Hematopoietic multipotent progenitor cell treated with erythropoietin and hydrocortisone succinate and interleukin-3 and kit ligand, for 17 days (in vitro differentiated cells): ENCODE data around the gene AFF2.

Experiments used
- DNase-seq: peaks from one replicate; pipeline ENCODE4 v3.0.0-alpha.2; 2015; ENCODE audit warnings: low spot score

The AFF2 gene

DNA sequence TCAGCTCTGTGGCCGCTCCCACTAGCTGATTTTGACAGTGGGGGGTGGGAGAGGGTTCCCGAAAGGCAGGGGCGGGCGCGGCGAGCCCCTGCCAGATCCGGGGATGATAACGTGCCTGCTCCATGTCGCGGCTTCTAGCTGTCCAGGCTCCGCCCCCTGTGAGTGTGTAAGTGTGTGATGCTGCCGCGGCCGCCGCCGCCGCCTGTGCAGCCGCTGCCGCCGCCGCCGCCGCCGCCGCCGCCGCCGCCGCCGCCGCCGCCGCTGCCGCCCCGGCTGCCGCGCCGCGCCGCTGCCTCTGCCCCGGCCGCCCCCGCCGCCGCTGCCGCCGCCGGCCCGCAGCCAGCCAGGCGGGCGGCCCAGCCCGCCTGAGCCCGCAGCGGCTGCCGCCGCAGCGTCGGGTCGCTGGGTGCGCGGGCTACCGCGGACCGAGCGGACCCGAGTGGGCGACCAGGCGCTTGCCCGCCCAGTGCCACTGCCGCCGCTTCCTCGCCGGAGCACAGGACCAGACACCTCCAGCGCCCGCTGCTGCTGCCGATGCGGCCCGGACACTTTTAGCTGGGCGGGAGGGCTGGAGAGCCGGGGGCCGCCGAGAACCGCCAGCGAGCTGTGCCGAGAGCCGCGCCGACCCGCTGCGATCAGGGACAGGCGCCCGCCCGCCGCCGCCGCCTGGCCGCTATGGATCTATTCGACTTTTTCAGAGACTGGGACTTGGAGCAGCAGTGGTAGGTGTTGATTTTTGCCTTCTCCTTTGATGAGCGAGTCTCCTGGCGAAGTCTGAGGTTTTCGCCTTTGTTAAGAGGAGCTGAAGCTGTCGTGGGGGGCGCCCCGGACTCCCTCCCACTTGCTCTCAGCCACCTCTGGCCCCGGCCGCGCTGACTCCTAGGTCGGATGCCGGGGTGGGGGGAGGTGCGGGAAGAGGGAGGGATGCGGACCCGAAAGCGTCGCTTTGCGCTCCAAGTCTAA, at the start of gene AFF2:
TSS of gene AFF2 (plus strand) at position 195 of the 963 bp plus-strand sequence. CDS start at position 676, 481 bp downstream.
- no peak for DNase-seq

DNA sequence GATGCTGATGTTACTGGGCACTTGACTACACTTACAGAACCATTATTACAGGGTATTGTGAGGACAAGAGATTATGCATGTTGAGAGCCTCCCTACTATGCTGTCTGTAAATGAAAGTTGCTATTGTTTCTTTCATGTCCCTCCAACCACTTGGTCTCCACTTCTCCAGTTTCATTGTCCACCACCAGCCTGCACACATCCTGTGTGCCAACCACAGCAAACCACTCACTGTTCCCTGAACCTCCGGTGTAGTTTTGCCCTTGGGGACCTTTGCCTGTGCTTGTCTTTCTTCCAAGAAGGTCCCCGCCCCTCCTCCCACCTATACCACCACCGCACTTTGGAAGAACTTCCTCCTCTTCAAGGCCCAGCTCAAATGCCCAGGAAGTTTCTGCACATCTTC, 43.1 kb upstream of the AFF2 start:
- no peak for DNase-seq

DNA sequence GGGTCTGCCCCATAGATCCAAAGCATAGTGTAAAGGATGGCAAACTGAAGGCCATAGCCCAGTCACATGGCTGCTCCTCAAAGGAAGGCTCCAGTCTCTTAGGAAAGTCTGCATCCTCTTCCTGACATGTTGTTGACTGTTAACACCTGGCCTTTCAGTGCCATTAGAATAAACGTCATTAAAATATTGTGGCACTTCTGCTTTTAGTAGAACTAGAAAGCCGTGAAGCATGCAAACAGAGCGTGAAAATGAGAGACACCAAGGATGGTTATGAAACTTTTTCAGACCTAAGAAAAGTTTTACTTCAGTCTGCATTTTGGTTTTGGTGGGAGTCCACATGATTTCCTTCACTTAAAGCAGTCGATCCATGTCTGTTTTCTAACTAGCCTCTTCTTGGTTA, 41.1 kb upstream of the AFF2 start:
- no peak for DNase-seq

DNA sequence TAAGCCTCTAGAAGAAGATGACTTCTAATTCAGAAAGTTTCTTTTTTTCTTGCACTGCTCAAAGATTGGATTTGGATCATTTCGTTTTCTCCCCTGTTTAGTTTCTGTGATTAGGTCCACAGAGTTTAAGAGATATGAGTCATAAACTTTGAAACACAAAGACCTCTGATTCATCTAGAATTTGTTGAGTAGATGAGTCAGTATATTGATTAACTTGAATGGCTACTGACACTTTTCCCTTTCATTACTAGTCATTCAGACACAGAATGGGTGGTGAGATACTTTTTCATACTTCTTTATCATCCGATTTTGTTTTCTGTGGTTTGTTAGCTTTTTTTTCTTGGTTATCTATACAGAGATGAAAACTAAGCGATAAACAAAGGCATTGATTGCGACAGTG, 34.1 kb upstream of the AFF2 start:
- DNase-seq, result no peak

DNA sequence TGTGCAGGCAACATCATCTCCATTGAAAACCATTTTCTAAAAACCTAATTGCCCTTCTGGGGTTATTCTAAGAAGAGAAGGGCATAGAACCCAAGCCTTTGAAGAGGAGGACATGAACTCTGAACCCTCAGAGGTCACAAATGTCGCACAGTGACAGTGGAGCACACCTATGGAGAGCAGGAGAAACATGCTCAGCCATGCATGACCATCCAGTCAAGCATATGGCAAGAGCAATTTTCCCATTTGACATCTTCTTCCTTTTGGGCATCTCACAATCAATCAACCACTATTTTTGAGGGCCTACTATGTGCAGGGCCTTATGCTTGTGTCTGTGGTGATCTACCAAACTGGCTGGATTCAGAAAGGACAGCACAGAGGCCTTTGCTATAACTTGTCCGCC, 30.1 kb upstream of the AFF2 start:
- DNase-seq, result no peak

DNA sequence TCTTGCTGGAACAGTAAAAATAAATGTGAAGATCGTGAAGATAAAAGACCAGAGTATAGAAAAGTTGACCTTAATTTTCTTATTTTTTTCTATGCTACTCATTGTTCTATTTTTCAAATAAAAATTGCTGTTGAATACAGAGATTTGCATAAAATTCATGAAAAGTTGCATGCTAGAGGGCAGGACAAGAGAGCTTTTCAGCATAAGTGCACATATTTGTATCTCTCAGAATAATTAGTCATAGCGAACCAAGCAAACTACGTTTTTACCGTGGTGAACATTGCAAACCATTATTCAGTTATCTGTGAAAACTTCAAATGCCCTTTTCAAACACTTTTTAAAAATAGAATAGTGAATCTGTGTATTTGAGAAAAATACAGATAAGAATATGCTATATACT, 26.4 kb upstream of the AFF2 start:
- DNase-seq, result no peak

DNA sequence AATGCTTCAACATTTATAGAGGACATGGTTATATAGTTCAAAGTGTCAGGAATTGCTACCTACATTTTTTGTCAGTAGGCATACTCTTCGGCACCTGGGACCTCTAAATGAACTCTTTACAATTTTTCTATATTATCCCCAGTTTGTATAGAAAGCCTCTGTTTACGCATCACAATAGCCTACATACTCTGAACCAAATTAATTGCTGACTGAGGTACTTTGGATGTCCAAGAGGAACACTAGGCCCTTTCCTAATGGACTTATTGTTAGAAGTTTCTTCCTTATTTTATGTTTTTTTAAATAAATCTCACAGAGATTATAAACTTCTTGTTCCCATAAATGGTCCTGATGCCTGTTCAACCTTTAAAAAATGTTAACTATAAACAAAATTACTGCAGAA, 8.4 kb upstream of the AFF2 start:
- DNase-seq, result no peak

DNA sequence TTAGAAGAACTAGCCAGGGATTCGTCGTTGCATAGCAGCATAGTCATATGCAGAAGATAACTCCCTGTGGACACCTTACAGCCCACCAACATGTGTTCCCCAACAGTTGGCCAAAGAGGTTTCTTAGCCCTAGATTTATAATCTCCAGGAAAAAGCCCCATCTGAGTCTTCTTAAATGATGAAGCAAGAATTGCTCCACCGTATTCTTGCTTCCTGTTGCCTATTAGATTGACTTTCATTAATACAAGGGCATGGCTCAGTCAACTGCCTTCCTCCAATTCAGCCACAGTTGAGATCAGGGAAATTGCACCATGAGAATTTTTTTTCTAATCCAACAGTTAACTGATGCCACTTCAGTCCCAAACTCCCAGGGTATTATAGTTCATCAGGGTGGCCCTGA, 5.2 kb upstream of the AFF2 start:
- DNase-seq, result no peak

DNA sequence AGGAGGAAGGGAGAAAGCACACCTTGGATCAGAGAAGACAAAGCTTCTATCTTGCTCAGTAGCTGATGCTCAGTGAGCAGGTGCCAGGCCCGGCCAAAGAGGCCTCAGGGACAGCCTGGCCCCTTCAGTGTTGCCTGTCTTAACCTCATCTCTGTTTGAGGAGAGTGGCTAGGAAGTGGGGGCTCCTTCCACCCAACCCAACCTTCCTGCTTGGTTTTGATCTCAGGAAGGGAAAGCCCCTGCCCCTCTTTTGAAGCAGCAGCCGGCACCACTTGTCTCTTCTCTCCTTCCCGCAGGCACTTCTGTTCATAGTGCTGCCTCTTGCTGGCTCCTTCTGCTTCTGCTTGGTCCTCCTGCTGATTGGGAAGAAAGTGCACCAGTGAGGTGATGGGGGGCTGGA, 2.4 kb upstream of the AFF2 start:
- no peak for DNase-seq

DNA sequence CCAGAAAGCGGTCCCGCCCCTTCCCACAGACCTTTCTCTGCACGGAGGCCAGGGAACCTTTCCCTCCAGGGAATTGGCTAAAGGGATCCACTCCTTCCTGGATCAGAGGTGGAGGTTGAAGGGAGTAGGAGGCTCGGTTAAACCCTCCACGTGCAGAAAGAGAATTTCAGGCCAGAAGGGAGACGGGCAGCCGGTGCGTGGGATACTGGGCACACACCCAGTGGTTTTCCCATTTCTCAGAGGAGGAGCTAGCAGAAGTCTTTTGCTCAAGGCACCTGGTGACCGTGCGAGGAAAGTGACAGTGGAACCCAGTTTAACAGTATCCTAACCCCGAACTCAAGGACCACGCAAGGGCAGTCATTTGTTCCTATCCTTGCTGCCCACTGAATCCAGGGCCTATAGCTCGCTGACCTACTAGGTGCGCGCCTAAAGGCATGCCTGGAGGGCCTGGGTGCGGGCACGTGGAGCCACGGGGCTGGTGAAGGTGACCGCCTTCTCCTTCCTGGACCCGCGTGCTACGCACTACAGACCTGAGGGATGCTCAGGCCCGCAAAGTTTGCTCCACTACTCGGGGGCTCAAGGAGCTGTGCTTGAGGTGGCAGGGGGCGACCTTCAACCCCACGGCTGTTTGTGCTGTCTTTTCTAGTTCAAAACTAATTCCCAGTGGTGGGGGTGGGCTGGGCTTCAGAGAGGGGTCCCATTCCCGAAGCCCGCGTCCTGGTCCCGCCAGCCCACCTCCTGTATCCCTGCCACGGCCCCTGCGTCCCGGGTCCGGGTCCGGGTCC, 587 bp upstream of the AFF2 start:
- no peak for DNase-seq

DNA sequence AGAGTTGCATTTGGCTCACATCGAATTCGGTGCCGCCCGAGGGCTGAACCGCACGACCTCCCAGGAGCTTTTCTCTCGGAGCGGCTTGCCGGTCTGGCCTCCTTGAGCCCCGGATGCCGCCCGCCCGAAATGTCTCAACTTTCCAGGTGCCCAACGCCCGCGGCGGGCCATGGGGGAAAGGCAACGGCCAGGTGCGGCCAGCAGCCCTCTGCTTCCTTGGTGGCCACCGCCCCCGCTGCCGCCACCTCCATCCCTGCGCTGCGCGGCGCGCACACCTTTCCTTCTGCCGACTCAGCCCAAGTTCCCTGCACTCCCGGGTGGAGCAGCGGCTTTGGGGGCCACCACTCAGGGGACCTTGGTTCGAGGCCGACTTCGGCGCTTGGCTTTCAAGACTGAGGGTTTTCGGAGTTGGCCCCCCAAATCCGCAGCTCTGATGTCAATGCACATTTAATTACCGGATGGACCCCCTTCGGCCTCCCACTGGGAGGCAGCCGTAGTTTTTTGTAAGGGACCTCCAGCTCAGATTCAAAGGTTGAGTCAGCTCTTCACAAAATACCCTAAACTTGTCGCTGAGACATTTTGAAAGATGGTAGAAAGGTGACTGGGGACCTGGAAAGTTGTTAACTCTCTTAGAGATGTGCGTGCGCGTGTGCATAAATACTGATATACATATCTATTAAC, 1.1 kb downstream of the AFF2 start:
- DNase-seq, result no peak

DNA sequence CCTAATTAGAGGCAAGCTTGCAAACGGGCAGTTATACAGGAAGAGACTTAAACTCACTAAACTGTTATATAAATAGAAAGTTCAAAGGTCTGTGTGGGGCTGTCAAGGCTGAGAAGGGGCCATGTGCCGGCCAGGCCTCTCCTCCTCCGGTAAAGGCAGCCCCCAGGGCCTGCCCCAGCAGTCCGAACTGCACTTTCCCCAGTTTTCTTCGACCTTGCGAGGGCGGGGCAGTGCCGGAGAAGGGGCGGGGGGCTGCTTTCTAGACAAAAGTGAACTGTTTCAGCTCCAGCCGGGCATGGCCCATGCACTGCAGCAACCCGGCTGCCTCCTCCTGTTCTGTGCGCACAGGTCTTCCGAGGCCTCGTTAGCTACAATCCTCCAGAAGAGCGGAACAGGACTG, 4.1 kb downstream of the AFF2 start:
- no peak for DNase-seq

DNA sequence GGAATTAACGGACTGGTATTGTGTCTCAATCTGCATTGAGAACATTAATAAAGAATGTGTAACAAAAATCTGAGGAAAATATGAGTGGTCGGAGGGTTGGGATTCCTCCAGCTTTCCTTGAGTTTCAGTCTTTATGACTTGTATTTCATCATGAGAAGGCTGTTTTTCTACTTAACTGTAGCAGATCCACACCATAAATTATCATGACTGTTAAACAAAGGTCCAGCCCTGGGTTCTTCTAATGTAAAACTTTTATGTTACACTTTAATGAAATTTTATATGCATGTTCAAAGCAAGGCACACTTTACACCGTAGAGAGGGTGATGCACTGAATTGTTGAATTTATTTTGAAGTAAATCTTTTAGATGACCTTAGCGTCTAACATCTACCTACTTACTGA, 7.0 kb downstream of the AFF2 start:
- no peak for DNase-seq

DNA sequence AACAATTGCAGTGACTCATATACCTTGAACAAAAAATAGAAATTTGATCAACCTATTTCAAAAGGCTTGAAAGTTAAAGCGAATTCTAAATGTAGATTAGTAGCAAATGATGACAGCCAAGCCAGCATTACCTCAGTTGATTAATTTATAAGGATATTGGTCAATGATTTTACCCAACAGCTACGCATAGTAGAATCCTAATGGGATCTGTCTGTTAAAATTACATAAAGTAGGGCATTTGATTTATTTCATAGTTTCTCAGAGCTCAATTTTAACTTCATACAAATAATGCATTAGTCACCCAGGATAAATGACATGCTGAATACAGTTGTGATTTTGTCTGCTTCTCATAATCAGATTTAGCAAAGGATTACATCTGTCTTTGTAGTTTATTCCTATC, 12.0 kb downstream of the AFF2 start:
- no peak for DNase-seq

DNA sequence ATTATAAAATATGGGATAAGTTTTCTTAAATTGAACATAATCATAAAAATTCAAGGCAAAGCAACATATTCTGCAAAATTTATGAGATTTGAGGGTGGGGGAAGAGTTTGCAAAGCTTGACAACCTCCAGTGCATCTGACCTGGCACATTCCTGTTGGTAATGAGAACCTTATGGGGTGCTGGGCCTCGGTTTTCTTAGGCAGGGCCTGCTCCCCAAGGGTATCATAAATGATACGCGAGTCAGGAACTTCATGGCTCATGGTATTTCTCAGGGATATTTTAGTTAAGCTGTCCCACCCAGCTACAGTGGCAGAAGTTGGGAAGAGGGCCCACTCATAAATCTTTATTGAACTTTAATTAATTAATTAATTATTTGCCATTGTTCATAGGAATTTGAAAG, 13.2 kb downstream of the AFF2 start:
- no peak for DNase-seq

DNA sequence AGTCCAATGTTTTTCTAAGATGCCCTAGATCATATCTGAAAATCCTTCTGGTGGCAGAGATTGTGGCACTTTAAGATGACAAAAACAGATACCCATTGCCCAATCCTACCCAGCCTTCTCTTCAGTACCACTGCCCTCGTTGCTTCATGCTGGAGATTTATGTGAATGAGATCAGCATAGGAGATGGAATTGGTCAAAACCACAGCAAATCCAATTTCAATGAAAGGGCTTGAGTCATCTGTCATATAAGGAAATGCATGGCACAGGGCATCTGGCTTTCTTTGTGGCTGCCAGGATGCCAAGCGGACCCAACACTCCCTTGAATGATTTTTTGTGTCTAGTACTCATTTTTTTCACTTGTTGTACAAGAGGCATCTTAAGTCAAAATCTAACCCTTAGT, 16.8 kb downstream of the AFF2 start:
- no peak for DNase-seq

DNA sequence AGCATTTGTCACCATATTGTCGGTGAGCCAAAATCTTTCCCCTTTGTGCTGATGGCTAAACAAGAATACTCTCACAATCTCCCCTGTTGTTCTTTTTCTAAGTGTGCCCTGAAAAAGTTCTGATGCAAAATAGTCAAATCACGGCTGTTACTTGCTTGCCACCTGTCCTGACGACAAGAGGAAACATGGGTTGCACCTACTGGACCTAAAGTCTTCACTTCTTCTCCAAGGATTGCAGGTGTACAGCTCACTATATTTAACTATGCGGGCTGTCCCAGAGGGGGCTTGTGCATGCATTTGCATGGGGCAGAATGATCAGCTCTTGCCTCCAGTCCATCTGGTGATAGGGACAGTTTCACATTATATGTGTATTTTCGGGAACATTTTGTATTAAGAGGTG, 21.6 kb downstream of the AFF2 start:
- DNase-seq, result no peak

DNA sequence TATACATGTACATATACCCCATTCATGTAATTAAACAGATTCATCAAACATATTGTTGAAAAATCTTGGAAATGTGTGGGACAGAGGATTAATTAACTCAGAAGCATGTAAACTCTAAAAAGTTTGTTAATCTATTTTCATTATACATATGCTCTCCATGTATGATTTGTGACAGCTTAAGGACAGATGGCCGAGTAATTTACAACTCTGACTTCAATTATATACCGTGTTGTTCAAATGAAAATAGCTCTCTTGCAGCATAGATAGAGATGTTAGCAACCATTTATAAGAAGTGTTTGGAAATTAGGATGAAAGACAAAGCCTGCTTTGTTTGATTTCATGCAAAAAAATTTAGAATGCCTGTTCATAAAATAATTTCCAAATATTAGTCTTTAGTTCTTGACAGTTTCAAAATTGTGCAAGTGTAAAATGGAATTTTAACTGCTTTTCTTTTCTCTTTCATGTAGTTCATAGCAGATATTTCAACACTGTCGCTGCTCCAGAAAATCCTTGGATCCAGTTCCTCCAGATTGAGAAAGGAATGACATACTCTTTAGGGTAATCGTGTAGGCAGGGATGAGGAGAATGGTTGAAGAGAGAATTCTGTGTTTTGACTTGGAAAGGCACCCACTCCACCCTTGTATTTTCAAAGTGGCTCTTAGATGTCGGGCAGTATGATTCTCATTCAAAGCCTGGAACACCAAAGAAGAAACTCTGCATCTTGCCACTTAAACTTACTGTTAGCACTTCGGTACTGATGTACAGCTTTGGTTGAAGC, 23.1 kb downstream of the AFF2 start:
- no peak for DNase-seq

DNA sequence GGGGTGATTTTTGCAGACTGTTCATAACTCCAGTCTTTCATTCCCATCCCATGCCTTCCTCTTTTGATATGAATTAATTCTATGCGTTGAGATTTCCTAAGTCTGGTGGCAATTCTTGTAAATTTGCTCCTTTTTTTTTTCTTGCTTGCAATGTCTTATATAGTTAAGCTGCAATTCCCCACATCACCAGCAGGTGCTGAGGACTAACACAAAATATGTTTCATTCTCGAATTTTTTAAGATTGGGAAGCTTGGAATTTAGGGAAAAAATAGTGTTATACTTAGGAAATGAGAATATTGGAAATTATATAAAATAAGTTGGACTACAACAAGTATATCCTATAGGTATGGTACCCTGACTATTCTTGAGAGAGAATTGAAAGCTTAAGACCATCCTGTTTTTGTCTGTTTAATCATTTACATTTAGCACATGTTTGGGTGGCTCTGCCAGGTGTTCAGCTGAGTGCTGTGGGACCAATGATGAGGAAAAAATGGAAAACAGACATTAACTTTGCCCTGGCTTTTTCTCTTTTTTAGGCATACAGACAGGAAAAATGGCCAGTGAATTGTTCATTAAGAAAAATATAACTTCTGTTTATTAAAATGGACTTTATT, 30.2 kb downstream of the AFF2 start:
- no peak for DNase-seq

DNA sequence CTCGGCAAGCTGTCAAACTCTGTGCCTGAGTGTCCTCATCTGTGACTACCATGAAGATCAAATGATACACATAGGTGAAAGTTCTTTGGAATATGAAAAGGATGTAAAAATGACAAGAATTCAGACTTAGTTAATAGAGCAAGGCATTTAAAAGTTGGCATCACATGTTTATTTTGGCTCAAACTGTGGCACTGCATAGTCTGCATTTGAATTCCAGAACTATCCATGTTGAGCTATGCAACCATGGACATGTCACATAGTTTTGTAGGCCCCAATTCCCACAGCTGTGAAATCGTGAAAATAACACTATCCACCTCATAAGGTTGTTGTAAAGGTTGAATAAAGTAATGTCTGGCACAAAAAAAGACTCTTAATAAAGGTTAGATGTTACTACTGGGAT, 33.9 kb downstream of the AFF2 start:
- DNase-seq, result no peak

DNA sequence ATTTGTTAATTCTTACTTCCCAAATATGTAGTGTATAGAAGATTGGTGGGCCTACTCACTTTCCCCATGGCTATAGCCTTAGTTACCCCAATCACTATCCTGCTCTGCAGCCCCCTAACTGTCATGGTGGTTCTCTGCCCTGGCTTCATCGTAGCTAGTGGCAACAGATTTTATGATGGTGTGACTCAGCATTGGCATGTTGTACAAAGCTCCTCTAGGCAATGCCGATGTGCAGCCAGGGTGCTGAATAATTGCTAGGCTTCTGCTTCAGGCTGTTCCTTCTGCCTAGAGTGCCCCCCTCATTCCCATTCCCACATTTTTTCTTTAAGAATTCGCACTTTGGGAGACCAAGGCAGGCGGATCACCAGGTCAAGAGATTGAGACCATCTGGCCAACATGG, 35.2 kb downstream of the AFF2 start:
- no peak for DNase-seq

DNA sequence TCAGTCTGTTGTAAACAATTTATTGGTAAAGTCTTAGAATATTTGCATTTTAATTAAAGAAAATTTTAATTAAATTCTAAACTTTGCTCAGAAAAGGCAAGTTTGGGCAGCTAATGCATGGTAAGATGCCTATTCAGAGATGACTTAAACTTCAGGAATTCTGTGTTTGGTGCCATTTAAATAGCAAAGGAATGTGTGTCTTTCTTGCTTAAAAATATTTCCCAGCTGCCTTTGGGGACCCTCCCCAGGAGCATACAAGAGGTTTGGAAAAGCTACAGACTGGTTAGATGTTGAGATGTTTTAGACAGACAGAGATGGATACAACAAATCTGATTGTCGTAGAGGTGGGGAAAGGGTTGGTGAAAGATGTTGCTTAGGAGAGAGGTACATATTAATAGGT, 36.5 kb downstream of the AFF2 start:
- no peak for DNase-seq
